A549 treated with AZD2906 at 1 μM for 4 hours (cell line): ENCODE measurements around the gene TESMIN. TPM values are rescaled to one million over a fixed set of nuclear protein-coding genes. Genes with fewer than 3 reads are reported as not detected.

Source experiments
- total RNA-seq: library from RNA; stranded (reverse); fragments of 200-300 nt; extraction: Qiagen RNA extraction; gene quantifications from 5 replicates; pipeline ENCODE4 v1.2.3, GENCODE V29; 2022

TESMIN gene
- total RNA-seq: 3.7 to 6.6 TPM (median 5.3 TPM) in 5 replicates

GRCh38 chr11:68751331-68751856 is at the start of gene TESMIN:
Gene TESMIN, minus strand, starts transcription at chr11:68751520. Its CDS starts 860 bp downstream, at chr11:68750660.

GRCh38 chr11:68684385-68685356 is 66.6 kb downstream of the TESMIN start, which contains the start of gene GAL:
Gene GAL, plus strand, starts transcription at chr11:68684544. Its CDS starts 380 bp downstream, at chr11:68684924.

Other genes with a start within 250 kb of the TESMIN start
- 12.0 to 27.0 TPM (median 22.8 TPM) in 5 replicates for gene GAL, start 67.0 kb downstream of the TESMIN start, total RNA-seq
- gene CPT1A, start 90.4 kb upstream of the TESMIN start, total RNA-seq: 28.4 to 32.1 TPM (median 30.9 TPM) in 5 replicates
- 119 to 139 TPM (median 132 TPM) in 5 replicates for gene MRPL21, start 152.3 kb upstream of the TESMIN start, total RNA-seq
- gene IGHMBP2, start 152.4 kb upstream of the TESMIN start, total RNA-seq: 12.6 to 14.6 TPM (median 13.9 TPM) in 5 replicates
- gene MRGPRD, start 229.5 kb upstream of the TESMIN start, total RNA-seq: not detected in 5 replicates